ENCODE measurements around the gene MGAT4D.
"Not testable (repeated sequence)": the region's sequence is repeated elsewhere in the genome, so short reads cannot be mapped to it uniquely, and the experiment has no call there.

The MGAT4D gene

GRCh38 chr4:140427919-140428471 lies 70.1 kb downstream of the MGAT4D start:
- DNase-seq: no peak

- DNase-seq: peak; percentile 58
Measured at GRCh38 chr4:140427106-140427918, 70.8 kb downstream of the MGAT4D start, which contains the start of gene CLGN. Gene CLGN, minus strand, starts transcription at chr4:140427648. Its CDS starts 14,570 bp downstream, at chr4:140413078.

DNA sequence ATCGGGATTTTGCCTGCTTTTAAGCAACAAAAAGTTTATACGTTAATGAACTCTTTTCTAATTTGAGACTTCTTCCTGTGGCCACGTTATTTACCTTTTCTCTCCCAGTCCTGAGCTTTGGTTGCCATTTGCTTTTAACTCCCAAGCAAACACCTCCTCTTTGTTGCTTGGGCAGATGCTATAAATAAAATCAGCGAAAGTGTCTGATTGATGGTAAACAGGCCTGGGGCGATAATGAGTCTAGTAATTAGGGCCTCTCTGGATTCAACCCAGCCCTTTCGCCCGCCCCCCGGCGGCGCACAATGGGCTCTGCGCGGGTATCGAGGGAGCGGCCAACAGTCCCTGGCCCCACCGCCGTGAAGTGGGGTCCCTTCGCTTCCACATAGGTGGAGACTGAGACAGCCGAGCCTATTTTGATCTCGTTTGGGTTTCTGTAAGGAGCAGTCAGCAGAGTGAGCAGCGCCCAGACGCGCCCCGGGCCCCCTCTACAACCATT lies 71.4 kb downstream of the MGAT4D start:
- DNase-seq: no peak

DNA sequence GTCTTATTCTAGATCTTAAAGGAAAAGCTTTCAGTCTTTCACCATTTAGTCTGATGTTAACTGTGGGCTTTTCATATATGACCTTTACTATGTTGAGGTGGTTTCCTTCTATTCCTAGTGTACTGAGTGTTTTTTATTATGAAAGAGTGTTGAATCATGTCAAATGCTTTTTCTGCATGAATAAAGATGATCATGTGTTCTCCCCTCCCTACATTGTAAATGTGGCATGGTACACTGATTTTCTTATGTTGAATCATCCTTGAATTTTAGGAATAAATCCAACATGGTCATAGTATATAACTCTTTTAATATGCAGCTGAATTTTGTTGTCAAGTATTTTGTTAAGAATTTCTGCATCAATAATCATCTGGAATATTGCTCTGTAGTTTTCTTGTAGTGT lies 75.0 kb downstream of the MGAT4D start:
- DNase-seq: no peak

- DNase-seq: not testable (repeated sequence)
Measured at GRCh38 chr4:140413130-140413969, 84.7 kb downstream of the MGAT4D start.

GRCh38 chr4:140408974-140409373 lies 89.1 kb downstream of the MGAT4D start:
- DNase-seq: no peak

DNA sequence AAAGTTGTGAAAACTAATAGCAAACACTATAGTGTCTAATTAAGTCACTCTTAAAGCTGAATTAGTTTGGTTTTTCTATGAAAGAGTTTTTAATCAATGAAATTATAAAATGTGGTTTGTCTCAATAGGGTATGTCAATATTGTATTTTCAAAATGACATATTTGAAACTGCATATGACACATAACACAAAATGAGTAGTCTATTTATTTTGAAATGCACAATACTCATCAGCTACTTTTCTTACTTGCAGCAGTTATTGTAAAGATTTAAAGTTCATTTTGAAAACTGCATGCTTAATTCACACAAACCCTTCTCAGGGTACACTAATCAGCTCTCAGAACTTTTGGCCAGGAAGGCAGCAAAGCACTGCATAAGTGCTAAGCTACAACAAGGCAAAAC lies 91.8 kb downstream of the MGAT4D start:
- DNase-seq: no peak

DNA sequence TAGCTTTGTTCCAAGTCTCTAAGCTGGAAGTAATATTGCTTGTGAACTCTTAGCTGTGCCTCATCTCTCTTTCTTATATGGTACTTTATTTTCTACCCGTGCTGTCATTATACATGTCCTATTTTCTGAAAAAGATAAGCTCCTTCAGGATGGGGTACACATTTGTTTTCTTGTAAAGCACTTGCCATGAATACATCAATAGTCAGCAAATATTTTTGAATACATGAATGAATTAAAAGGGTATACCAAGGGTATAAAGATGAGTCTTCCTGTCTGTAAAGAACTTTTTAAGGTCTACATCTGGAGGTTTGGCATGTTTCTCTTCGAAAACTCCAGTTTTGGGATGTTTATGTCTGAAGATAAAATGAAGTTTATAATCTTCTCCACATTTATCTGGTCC lies 98.0 kb downstream of the MGAT4D start:
- no peak for DNase-seq

GRCh38 chr4:140395668-140396067 lies 102.4 kb downstream of the MGAT4D start:
- DNase-seq: no peak
